Spleen (tissue), 7 donors: ENCODE data around the gene APOB.

Experiments
- CTCF ChIP-seq, 11 experiments: fragments of 200-600 bp in 7 of 11; fragments of 450-650 bp in 4 of 11; sonication (generic) in 4 of 11; IDR thresholded peaks in 8 of 11; conservative IDR thresholded peaks in 3 of 11; 1 replicate in 7 of 11; 2 replicates in 4 of 11; pipeline versions ENCODE4 v1.4.0 to v1.8.0; 2016 to 2021; ENCODE audit warnings: antibody characterized with exemption in 11 of 11, inconsistent platforms in 4 of 11, mild to moderate bottlenecking in 1 of 11
- POLR2A ChIP-seq, 3 donors: fragments of 450-650 bp; IDR thresholded peaks; one replicate each; pipeline ENCODE4 v1.5.1; 2017; ENCODE audit warnings: antibody characterized with exemption in 3 of 3, mild to moderate bottlenecking in 1 of 3
- POLR2AphosphoS5 ChIP-seq, 3 donors: sonication (generic); formaldehyde crosslinking; IDR thresholded peaks; one replicate each; pipeline ENCODE4 v1.5.1; 2017; ENCODE audit warnings: antibody characterized with exemption in 3 of 3
- donor health status: DM: no; HTN: no; CAD: no; lungs with moderate emphysema.
- donor health status: DM: no; HTN: no; CAD: no.
- donor health status: DM: no; HTN: no; CAD: no.

GRCh38 chr2:20965221-20965620 is 78.7 kb downstream of the APOB start:
- TF ChIP-seq POLR2A (IDR thresholded peaks at IDR 0.05) (no peak), CTCF (IDR thresholded peaks at IDR 0.05 in 8 of 11, conservative IDR thresholded peaks at IDR 0.05 in 3 of 11) (no peak), POLR2AphosphoS5 (IDR thresholded peaks at IDR 0.05) (no peak)
